DND-41 (cell line): ENCODE results near the gene RARS2.

Experiments used
- ATAC-seq: fragments of 200-7000 bp; cut with Tn5 transposase; 3 replicates; pipeline ENCODE4 v1.9.1; 2021; ENCODE audit warnings: low read depth; ENCODE audit not compliant: insufficient read depth
- DNase-seq: peaks from one replicate; pipeline ENCODE4 v3.0.0-alpha.2; 2020
- H2AFZ ChIP-seq: 2 replicates; pipeline ENCODE4 v1.6.0; 2012; ENCODE audit warnings: low read depth, low read length
- H3K27ac ChIP-seq: 2 replicates; pipeline ENCODE4 v1.5.1; 2012; ENCODE audit warnings: low read length, inconsistent platforms
- H3K27me3 ChIP-seq: fragments of 200-600 bp; sonication (generic); 2 replicates; pipeline ENCODE4 v1.6.0; 2012; ENCODE audit warnings: low read length, mild to moderate bottlenecking, inconsistent platforms; ENCODE audit not compliant: insufficient read depth, poor library complexity
- H3K36me3 ChIP-seq: 2 replicates; pipeline ENCODE4 v1.5.1; 2012; ENCODE audit warnings: low read length, inconsistent platforms; ENCODE audit not compliant: insufficient read depth
- H3K4me1 ChIP-seq: 2 replicates; pipeline ENCODE4 v1.5.1; 2012; ENCODE audit warnings: mild to moderate bottlenecking, low read length; ENCODE audit not compliant: insufficient read depth
- H3K4me2 ChIP-seq: 2 replicates; pipeline ENCODE4 v1.6.0; 2012; ENCODE audit warnings: mild to moderate bottlenecking, moderate library complexity, low read length, inconsistent platforms; ENCODE audit not compliant: insufficient read depth
- H3K4me3 ChIP-seq, 2 experiments: fragments of 200-600 bp in 1 of 2; shearing (Covaris generic) in 1 of 2; 2 replicates each; pipeline ENCODE4 v1.5.1; 2012 to 2016; ENCODE audit warnings: inconsistent platforms in 2 of 2, low read length in 2 of 2, mild to moderate bottlenecking in 2 of 2, low read depth in 1 of 2, moderate library complexity in 1 of 2
- H3K79me2 ChIP-seq: 2 replicates; pipeline ENCODE4 v1.6.0; 2012; ENCODE audit warnings: low read length, inconsistent platforms; ENCODE audit not compliant: insufficient read depth
- H3K9ac ChIP-seq: 2 replicates; pipeline ENCODE4 v1.6.0; 2012; ENCODE audit warnings: low read depth, mild to moderate bottlenecking, inconsistent platforms, low read length, moderate library complexity
- H3K9me3 ChIP-seq: 2 replicates; pipeline ENCODE4 v1.5.1; 2012; ENCODE audit warnings: low read length, moderate library complexity, mild to moderate bottlenecking, inconsistent platforms; ENCODE audit not compliant: insufficient read depth, severe bottlenecking
- H4K20me1 ChIP-seq: 2 replicates; pipeline ENCODE4 v1.6.0; 2012; ENCODE audit warnings: low read length; ENCODE audit not compliant: insufficient read depth
- EZH2 ChIP-seq: IDR thresholded peaks from 3 replicates; pipeline ENCODE4 v1.6.1; 2012; ENCODE audit warnings: borderline replicate concordance, low read depth, mild to moderate bottlenecking, moderate library complexity, low read length, inconsistent platforms; ENCODE audit not compliant: severe bottlenecking
- TF ChIP-seq, protein P1 (sequence below): IDR thresholded peaks from 2 replicates; pipeline ENCODE4 v1.5.1; 2012; ENCODE audit warnings: borderline replicate concordance, low read length, moderate library complexity, mild to moderate bottlenecking; ENCODE audit not compliant: poor library complexity, severe bottlenecking; ENCODE audit errors: extremely low read depth

The RARS2 gene

GRCh38 chr6:87608802-87609201 lies 19.0 kb upstream of the RARS2 start:
- H3K4me3 ChIP-seq = no peak overlapping the region
- TF ChIP-seq, protein P1, sequence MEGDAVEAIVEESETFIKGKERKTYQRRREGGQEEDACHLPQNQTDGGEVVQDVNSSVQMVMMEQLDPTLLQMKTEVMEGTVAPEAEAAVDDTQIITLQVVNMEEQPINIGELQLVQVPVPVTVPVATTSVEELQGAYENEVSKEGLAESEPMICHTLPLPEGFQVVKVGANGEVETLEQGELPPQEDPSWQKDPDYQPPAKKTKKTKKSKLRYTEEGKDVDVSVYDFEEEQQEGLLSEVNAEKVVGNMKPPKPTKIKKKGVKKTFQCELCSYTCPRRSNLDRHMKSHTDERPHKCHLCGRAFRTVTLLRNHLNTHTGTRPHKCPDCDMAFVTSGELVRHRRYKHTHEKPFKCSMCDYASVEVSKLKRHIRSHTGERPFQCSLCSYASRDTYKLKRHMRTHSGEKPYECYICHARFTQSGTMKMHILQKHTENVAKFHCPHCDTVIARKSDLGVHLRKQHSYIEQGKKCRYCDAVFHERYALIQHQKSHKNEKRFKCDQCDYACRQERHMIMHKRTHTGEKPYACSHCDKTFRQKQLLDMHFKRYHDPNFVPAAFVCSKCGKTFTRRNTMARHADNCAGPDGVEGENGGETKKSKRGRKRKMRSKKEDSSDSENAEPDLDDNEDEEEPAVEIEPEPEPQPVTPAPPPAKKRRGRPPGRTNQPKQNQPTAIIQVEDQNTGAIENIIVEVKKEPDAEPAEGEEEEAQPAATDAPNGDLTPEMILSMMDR = no peak
- no peak for TF ChIP-seq EZH2
- H3K36me3 ChIP-seq = peaks cover 50% of the 10 kb centered on the region
- DNase-seq (no peak), ATAC-seq (no peak)
- H3K9me3 ChIP-seq = no peaks in the 10 kb centered on the region
- no peaks in the 10 kb centered on the region for H3K79me2 ChIP-seq
- no peak overlapping the region for H3K9ac ChIP-seq
- H3K4me2 ChIP-seq = no peak overlapping the region
- H2AFZ ChIP-seq = no peak overlapping the region
- no peaks in the 10 kb centered on the region for H3K4me1 ChIP-seq
- no peaks in the 10 kb centered on the region for H4K20me1 ChIP-seq
- no peaks in the 10 kb centered on the region for H3K27me3 ChIP-seq
- no peak overlapping the region for H3K27ac ChIP-seq

DNA sequence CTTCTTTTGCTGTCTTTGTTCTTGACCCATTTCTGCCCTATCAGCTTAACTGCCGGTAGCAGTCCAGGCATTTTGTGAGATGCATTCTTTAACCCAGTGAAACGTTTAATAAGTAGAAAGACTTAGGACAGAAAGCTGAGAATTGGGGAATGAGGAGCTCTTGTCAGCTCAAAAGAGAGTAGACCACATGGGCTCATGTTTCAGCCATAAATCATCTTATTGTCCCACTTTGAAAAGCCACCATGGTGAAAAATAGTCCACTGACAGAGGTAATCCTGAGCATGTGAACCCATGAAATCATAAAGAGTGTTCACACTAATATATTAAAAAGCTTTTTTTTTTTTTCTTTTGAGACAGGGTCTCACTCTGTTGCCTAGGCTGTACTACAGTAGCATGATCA lies 16.4 kb upstream of the RARS2 start:
- Histone ChIP-seq H3K4me2 (no peak overlapping the region), H3K4me3 (no peak overlapping the region), H3K79me2 (no peaks in the 10 kb centered on the region), H3K27me3 (no peaks in the 10 kb centered on the region), H3K9me3 (no peaks in the 10 kb centered on the region), H3K36me3 (peaks cover 41% of the 10 kb centered on the region), H3K4me1 (no peaks in the 10 kb centered on the region), H3K27ac (no peak overlapping the region), H4K20me1 (no peaks in the 10 kb centered on the region), H3K9ac (no peak overlapping the region), H2AFZ (no peak overlapping the region)
- no peak for ATAC-seq
- no peak for DNase-seq
- TF ChIP-seq, protein P1 = no peak
- no peak for TF ChIP-seq EZH2

- Histone ChIP-seq H3K9me3 (no peaks in the 10 kb centered on the region), H4K20me1 (no peaks in the 10 kb centered on the region), H3K4me1 (no peaks in the 10 kb centered on the region), H3K4me3 (no peak overlapping the region), H3K4me2 (no peak overlapping the region), H3K79me2 (no peaks in the 10 kb centered on the region; the same call in 1 of the 2 replicates), H3K9ac (no peak overlapping the region), H2AFZ (no peak overlapping the region), H3K27me3 (no peaks in the 10 kb centered on the region), H3K27ac (no peak overlapping the region), H3K36me3 (peaks cover 25% of the 10 kb centered on the region)
- TF ChIP-seq, protein P1 = no peak
- TF ChIP-seq EZH2 = no peak
- ATAC-seq = no peak
- DNase-seq = no peak
Measured at GRCh38 chr6:87600576-87600975, 10.8 kb upstream of the RARS2 start.

DNA sequence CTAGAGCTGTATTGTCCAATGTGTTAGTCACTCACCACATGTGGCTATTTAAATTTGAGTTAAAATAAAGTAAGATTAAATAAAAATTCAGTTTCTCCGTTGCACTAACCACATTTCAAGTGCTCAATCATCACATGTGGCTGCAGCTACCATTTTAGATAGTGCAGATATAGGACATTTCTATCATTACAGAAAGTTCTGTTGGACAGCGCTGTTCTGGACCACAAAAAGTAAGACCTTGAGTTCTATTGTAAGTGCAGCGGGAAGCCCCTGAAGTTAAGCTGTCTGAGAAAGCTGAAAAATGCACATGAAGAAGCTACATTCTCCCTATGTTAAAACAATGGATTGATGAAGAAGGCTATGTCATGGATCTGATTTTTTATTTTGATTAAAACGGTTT lies 1.2 kb upstream of the RARS2 start:
- no peak overlapping the region for H2AFZ ChIP-seq
- peak overlapping the region; percentile 87 for H3K27ac ChIP-seq

More for the DNA sequence above, 1.2 kb upstream of the RARS2 start:
- peaks cover 82% of the 10 kb centered on the region for H3K79me2 ChIP-seq
- H3K36me3 ChIP-seq = peaks cover 37% of the 10 kb centered on the region
- ATAC-seq = no peak
- H3K9me3 ChIP-seq = no peaks in the 10 kb centered on the region
- peak overlapping the region; percentile 74 for H3K9ac ChIP-seq
- DNase-seq = no peak
- no peak for TF ChIP-seq EZH2
- TF ChIP-seq, protein P1 = no peak
- peak overlapping the region; percentile 78 to 94 for H3K4me3 ChIP-seq
- peaks cover 43% of the 10 kb centered on the region for H3K4me1 ChIP-seq
- H3K27me3 ChIP-seq = no peaks in the 10 kb centered on the region
- H3K4me2 ChIP-seq = peak overlapping the region; percentile 92
- peaks cover 10% of the 10 kb centered on the region; the same call in 1 of the 2 replicates for H4K20me1 ChIP-seq
